Esophagus squamous epithelium (tissue), 5 donors: Measurements from ENCODE around the gene CTNNA3. TPM values are rescaled to one million over a fixed set of nuclear protein-coding genes. Genes with fewer than 3 reads are reported as not detected.

Experiments
- DNase-seq: peaks from one replicate; lab custom pipeline; 2025; lab: John Stamatoyannopoulos, UW
- H3K27ac ChIP-seq, 4 donors: fragments of 200-600 bp; sonication (generic); one replicate each; pipeline ENCODE4 v1.5.1; 2016 to 2019; ENCODE audit warnings: mild to moderate bottlenecking in 1 of 4
- H3K27me3 ChIP-seq, 4 donors: fragments of 200-600 bp; sonication (generic); 1 replicate in 3 of 4; 2 replicates in 1 of 4; pipeline versions ENCODE4 v1.5.1 to v1.6.0; 2017 to 2021; ENCODE audit warnings: antibody characterized with exemption in 1 of 4
- H3K36me3 ChIP-seq, 3 donors: fragments of 200-600 bp; sonication (generic); one replicate each; pipeline ENCODE4 v1.5.1; 2016 to 2019
- H3K4me1 ChIP-seq, 3 donors: fragments of 200-600 bp; sonication (generic); one replicate each; pipeline ENCODE4 v1.5.1; 2017 to 2019
- H3K4me3 ChIP-seq, 4 donors: fragments of 200-600 bp; sonication (generic); 1 replicate in 3 of 4; 2 replicates in 1 of 4; pipeline ENCODE4 v1.5.1; 2016 to 2019; ENCODE audit warnings: mild to moderate bottlenecking in 2 of 4, moderate library complexity in 1 of 4
- H3K9me3 ChIP-seq, 3 donors: fragments of 200-600 bp; sonication (generic); one replicate each; pipeline ENCODE4 v1.5.1; 2016 to 2019
- POLR2A ChIP-seq, 4 donors: fragments of 450-650 bp; IDR thresholded peaks; one replicate each; pipeline ENCODE4 v1.6.1; 2017; ENCODE audit warnings: antibody characterized with exemption in 4 of 4, mild to moderate bottlenecking in 4 of 4, moderate library complexity in 3 of 4
- WGBS, 2 donors: methylation state at CpG; one replicate each; pipeline ENCODE4 v1.1.5; 2018; 5-methylcytosine and 5-hydroxymethylcytosine counted together
- intact Hi-C: fragments of 100-400 bp; cut with DNase I; formaldehyde crosslinking; loops from one replicate; pipeline ENCODE4 v1.15.0; 2022
- total RNA-seq, 4 donors: library from RNA; depleted of rRNA; stranded (reverse); fragments of >200 nt; gene quantifications; one replicate each; pipeline ENCODE4 v1.1.0, GENCODE V29; 2016
- TF ChIP-seq, protein P1 (sequence below), 6 experiments: fragments of 450-650 bp in 4 of 6; fragments of 200-600 bp in 2 of 6; sonication (generic) in 2 of 6; IDR thresholded peaks; one replicate each; pipeline ENCODE4 v1.5.1; 2016 to 2019; ENCODE audit warnings: antibody characterized with exemption in 6 of 6, mild to moderate bottlenecking in 4 of 6, moderate library complexity in 4 of 6
- donor health status: DM: yes; HTN: yes; CAD: no.

CTNNA3 gene
- total RNA-seq, 4 donors from 2014 or later: 0.29 to 1.9 (median 0.61) TPM; not detected in 1

DNA sequence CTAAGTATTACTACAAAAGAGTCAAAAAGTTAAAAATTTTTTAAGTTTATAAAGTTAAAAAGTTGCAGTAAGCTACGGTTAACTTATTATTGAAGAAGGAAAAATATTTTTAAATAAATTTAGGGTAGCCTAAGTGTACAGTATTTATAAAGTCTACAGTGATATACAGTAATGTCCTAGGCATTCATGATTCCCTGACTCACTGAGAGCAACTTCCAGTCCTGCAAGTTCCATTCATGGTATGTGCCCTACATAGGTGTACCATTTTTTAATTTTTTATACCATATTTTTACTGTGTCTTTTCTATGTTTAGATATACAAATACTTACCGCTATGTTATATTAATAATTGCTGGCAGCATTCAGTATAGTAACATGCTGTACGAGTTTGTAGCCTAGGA, 92.3 kb downstream of the CTNNA3 start:
- Histone ChIP-seq H3K9me3 (no peaks in the 10 kb centered on the region), H3K27me3 (no peaks in the 10 kb centered on the region), H3K27ac (no peak overlapping the region), H3K4me1 (no peaks in the 10 kb centered on the region), H3K4me3 (no peak overlapping the region), H3K36me3 (no peaks in the 10 kb centered on the region)
- no peak for TF ChIP-seq POLR2A (IDR thresholded peaks at IDR 0.05)
- TF ChIP-seq, protein P1, sequence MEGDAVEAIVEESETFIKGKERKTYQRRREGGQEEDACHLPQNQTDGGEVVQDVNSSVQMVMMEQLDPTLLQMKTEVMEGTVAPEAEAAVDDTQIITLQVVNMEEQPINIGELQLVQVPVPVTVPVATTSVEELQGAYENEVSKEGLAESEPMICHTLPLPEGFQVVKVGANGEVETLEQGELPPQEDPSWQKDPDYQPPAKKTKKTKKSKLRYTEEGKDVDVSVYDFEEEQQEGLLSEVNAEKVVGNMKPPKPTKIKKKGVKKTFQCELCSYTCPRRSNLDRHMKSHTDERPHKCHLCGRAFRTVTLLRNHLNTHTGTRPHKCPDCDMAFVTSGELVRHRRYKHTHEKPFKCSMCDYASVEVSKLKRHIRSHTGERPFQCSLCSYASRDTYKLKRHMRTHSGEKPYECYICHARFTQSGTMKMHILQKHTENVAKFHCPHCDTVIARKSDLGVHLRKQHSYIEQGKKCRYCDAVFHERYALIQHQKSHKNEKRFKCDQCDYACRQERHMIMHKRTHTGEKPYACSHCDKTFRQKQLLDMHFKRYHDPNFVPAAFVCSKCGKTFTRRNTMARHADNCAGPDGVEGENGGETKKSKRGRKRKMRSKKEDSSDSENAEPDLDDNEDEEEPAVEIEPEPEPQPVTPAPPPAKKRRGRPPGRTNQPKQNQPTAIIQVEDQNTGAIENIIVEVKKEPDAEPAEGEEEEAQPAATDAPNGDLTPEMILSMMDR (IDR thresholded peaks at IDR 0.05): no peak
- DNase-seq: no peak
- WGBS, 2 donors: 78 to 81% methylated on average over 3 of the region's 3 CpGs
- intact Hi-C loops: no loop called here

DNA sequence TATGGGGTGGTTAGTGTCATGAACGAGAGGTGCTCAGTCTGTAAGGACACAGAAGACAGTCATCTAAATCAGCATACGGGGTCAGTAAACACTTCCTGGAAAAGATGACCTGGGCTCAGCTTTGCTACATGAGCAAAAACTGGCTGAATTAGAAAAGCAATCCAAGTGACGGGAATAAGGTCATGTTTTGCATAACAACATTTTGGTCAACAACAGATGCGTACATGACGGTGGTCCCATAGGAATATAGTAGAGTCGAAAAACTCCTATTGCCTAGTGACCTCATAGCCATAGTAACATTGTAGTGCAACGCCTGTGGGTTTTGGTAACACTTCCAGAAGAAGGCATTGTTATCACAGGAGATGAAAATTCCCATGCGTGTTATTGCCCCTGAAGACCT, 92.9 kb downstream of the CTNNA3 start:
- Histone ChIP-seq H3K9me3 (no peaks in the 10 kb centered on the region), H3K4me1 (no peaks in the 10 kb centered on the region), H3K36me3 (no peaks in the 10 kb centered on the region), H3K4me3 (no peak overlapping the region), H3K27me3 (no peaks in the 10 kb centered on the region), H3K27ac (no peak overlapping the region)
- intact Hi-C loops: no loop called here
- 65 to 68% methylated on average over 8 of the region's 8 CpGs for WGBS, 2 donors
- DNase-seq: no peak
- TF ChIP-seq, protein P1 (IDR thresholded peaks at IDR 0.05): no peak
- TF ChIP-seq POLR2A (IDR thresholded peaks at IDR 0.05): no peak

DNA sequence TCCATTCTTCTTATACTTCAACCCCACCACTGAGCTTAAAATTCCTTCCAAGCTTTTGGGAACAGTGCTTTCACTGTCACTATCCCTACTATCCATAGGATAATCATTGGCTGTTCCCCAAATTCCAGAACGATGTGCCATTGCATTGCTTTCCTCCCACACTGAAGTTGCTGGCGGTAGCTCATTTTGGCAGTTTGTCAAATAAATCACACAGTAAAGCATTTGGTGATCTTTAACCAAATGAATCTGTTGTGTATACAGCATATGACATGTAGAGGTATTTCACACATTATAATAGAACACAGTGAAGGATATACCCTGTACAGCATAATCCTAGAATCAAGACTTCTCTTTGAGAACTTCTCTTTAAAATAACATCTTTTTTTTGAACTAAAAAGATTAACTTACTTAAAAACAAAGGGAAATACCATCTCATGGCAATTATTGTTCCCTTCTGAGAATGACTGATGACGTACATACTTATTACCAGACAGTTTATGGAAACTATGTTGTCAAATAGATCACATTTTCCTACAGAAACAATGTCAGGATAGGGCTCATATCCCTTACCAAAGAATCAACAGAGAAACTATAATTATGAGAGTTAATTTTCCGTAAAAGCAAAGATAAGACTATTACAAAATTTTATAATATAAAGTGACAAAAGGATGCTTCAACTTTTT, 93.6 kb downstream of the CTNNA3 start:
- TF ChIP-seq, protein P1 (IDR thresholded peaks at IDR 0.05): no peak
- no peak for TF ChIP-seq POLR2A (IDR thresholded peaks at IDR 0.05)
- intact Hi-C loops: no loop called here
- no peak for DNase-seq
- Histone ChIP-seq H3K27me3 (no peaks in the 10 kb centered on the region), H3K36me3 (no peaks in the 10 kb centered on the region), H3K4me3 (no peak overlapping the region), H3K27ac (no peak overlapping the region), H3K4me1 (no peaks in the 10 kb centered on the region), H3K9me3 (no peaks in the 10 kb centered on the region)
- WGBS, 2 donors: 21 to 31% methylated on average over 4 of the region's 4 CpGs

- Histone ChIP-seq H3K4me1 (no peaks in the 10 kb centered on the region), H3K27me3 (no peaks in the 10 kb centered on the region), H3K36me3 (no peaks in the 10 kb centered on the region), H3K4me3 (no peak overlapping the region), H3K9me3 (no peaks in the 10 kb centered on the region), H3K27ac (no peak overlapping the region)
- TF ChIP-seq POLR2A (IDR thresholded peaks at IDR 0.05): no peak
- TF ChIP-seq, protein P1 (IDR thresholded peaks at IDR 0.05): no peak
- no peak for DNase-seq
- intact Hi-C loops: no loop called here
Measured at GRCh38 chr10:67599597-67599996, 96.4 kb downstream of the CTNNA3 start.

DNA sequence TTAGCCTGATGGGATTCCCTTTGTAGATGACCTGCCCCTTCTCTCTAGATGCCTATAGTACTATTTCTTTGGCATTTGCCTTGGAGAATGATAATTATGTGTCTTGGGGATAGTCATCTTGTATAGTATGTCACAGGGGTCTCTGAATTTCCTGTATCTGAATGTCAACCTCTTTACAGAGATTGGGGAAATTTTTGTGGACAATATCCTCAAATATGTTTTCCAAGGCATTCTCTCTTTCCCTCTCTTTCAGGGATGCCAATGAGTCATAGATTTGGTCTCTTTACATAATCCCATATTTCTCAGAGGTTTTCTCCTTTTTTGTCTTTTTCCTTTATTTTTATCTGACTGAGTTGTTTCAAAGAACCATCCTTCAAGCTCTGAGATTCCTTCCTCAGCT, 99.4 kb downstream of the CTNNA3 start:
- no peaks in the 10 kb centered on the region for H3K4me1 ChIP-seq
- no peak overlapping the region for H3K27ac ChIP-seq
- H3K36me3 ChIP-seq: no peaks in the 10 kb centered on the region
- TF ChIP-seq, protein P1 (IDR thresholded peaks at IDR 0.05): no peak
- no peak for TF ChIP-seq POLR2A (IDR thresholded peaks at IDR 0.05)
- intact Hi-C loops: no loop called here
- no peaks in the 10 kb centered on the region for H3K9me3 ChIP-seq
- H3K4me3 ChIP-seq: no peak overlapping the region
- DNase-seq: no peak
- H3K27me3 ChIP-seq: no peaks in the 10 kb centered on the region
